BE2C (cell line): ENCODE results near the gene HDDC3.

Experiments
- DNase-seq: peaks from one replicate; pipeline ENCODE4 v3.0.0-alpha.2; 2020
- H3K27me3 ChIP-seq: fragments of 250-450 bp; sonication (Bioruptor Pico); 2 replicates; pipeline ENCODE4 v1.5.1; 2020; ENCODE audit warnings: mild to moderate bottlenecking
- H3K36me3 ChIP-seq: fragments of 250-450 bp; sonication (Bioruptor Pico); 2 replicates; pipeline ENCODE4 v1.5.1; 2020; ENCODE audit warnings: mild to moderate bottlenecking
- H3K4me1 ChIP-seq: fragments of 250-450 bp; sonication (Bioruptor Pico); 2 replicates; pipeline ENCODE4 v1.5.1; 2020
- H3K4me3 ChIP-seq: 2 replicates; pipeline ENCODE4 v1.5.1; 2011; ENCODE audit warnings: low read depth, low read length
- H3K9me3 ChIP-seq: fragments of 250-450 bp; sonication (Bioruptor Pico); 2 replicates; pipeline ENCODE4 v1.5.1; 2020
- CTCF ChIP-seq: IDR thresholded peaks from 2 replicates; pipeline ENCODE4 v1.5.1; 2012; ENCODE audit warnings: mild to moderate bottlenecking, low read depth, low read length

The HDDC3 gene

GRCh38 chr15:90945091-90945490, 12.7 kb upstream of the HDDC3 start:
- Histone ChIP-seq H3K27me3 (no peaks in the 10 kb centered on the region), H3K4me3 (no peak overlapping the region), H3K4me1 (no peaks in the 10 kb centered on the region), H3K36me3 (peaks cover 63% of the 10 kb centered on the region), H3K9me3 (no peaks in the 10 kb centered on the region)
- no peak for TF ChIP-seq CTCF
- no peak for DNase-seq

GRCh38 chr15:90942354-90943120, 10.2 kb upstream of the HDDC3 start:
- Histone ChIP-seq H3K27me3 (no peaks in the 10 kb centered on the region), H3K9me3 (no peaks in the 10 kb centered on the region), H3K4me1 (no peaks in the 10 kb centered on the region), H3K36me3 (peaks cover 63% of the 10 kb centered on the region), H3K4me3 (no peak overlapping the region)
- no peak for DNase-seq
- TF ChIP-seq CTCF = no peak

GRCh38 chr15:90941038-90941437, 8.7 kb upstream of the HDDC3 start:
- no peak for DNase-seq
- H3K9me3 ChIP-seq = no peaks in the 10 kb centered on the region
- H3K27me3 ChIP-seq = no peaks in the 10 kb centered on the region
- H3K36me3 ChIP-seq = peaks cover 53% of the 10 kb centered on the region
- H3K4me3 ChIP-seq = no peak overlapping the region
- no peak for TF ChIP-seq CTCF
- no peaks in the 10 kb centered on the region for H3K4me1 ChIP-seq

- Histone ChIP-seq H3K36me3 (peaks cover 46% of the 10 kb centered on the region), H3K27me3 (no peaks in the 10 kb centered on the region), H3K9me3 (no peaks in the 10 kb centered on the region), H3K4me1 (no peaks in the 10 kb centered on the region), H3K4me3 (no peak overlapping the region)
- no peak for DNase-seq
- no peak for TF ChIP-seq CTCF
Measured at GRCh38 chr15:90939756-90940155, 7.4 kb upstream of the HDDC3 start.

GRCh38 chr15:90938261-90938660, 5.9 kb upstream of the HDDC3 start:
- TF ChIP-seq CTCF = no peak
- Histone ChIP-seq H3K9me3 (no peaks in the 10 kb centered on the region), H3K27me3 (no peaks in the 10 kb centered on the region), H3K36me3 (peaks cover 39% of the 10 kb centered on the region), H3K4me1 (0 out of 2 replicates have a peak, but pooled peaks cover 3% of the 10 kb centered on the region), H3K4me3 (no peak overlapping the region)
- no peak for DNase-seq

GRCh38 chr15:90936823-90937222, 4.5 kb upstream of the HDDC3 start:
- 0 out of 2 replicates have a peak, but pooled peaks cover 3% of the 10 kb centered on the region for H3K4me1 ChIP-seq
- no peaks in the 10 kb centered on the region for H3K9me3 ChIP-seq
- H3K4me3 ChIP-seq = no peak overlapping the region
- peaks cover 27% of the 10 kb centered on the region for H3K36me3 ChIP-seq
- no peaks in the 10 kb centered on the region for H3K27me3 ChIP-seq
- no peak for TF ChIP-seq CTCF
- DNase-seq = no peak
